ENCODE data around the gene GLIS2.

GLIS2 gene

GRCh38 chr16:4271176-4272113 lies 44.4 kb upstream of the GLIS2 start (continued):
- TF ChIP-seq ZNF664 (tag by site-specific recombination; IDR thresholded peaks at IDR 0.05) (no peak), KLF8 (tag by site-specific recombination; IDR thresholded peaks at IDR 0.05) (peak; percentile 49), ZNF174 (tag by site-specific recombination; IDR thresholded peaks at IDR 0.05) (no peak), ZNF211 (tag by site-specific recombination; IDR thresholded peaks at IDR 0.05; ENCODE audit: low read depth) (no peak), ZNF585B (tag by site-specific recombination; IDR thresholded peaks at IDR 0.05) (no peak), TRIM28 (IDR thresholded peaks at IDR 0.05; ENCODE audit: borderline replicate concordance, low read length) (peak; percentile 58; the same call in 1 of the 2 replicates), WT1 (tag by site-specific recombination; IDR thresholded peaks at IDR 0.05) (no peak; the same call in 1 of the 2 replicates), ZNF202 (tag by site-specific recombination; IDR thresholded peaks at IDR 0.05; ENCODE audit: borderline replicate concordance) (no peak), ZFHX2 (tag by site-specific recombination; conservative IDR thresholded peaks at IDR 0.05) (peak; percentile 76), ZNF623 (tag by site-specific recombination; IDR thresholded peaks at IDR 0.05) (peak; percentile 16; the same call in 1 of the 2 replicates), KLF9 (tag by site-specific recombination; IDR thresholded peaks at IDR 0.05; ENCODE audit: low read depth) (peak; percentile 69), ZNF501 (tag by site-specific recombination; IDR thresholded peaks at IDR 0.05) (peak; percentile 85; the same call in 1 of the 2 replicates), ZNF350 (tag by site-specific recombination; IDR thresholded peaks at IDR 0.05) (no peak), CTCF (tag by site-specific recombination; IDR thresholded peaks at IDR 0.05) (peak; percentile 43), ZFP69B (tag by site-specific recombination; IDR thresholded peaks at IDR 0.05) (peak; percentile 69; the same call in 1 of the 2 replicates), ZNF621 (tag by site-specific recombination; IDR thresholded peaks at IDR 0.05) (no peak), ZFP37 (tag by site-specific recombination; IDR thresholded peaks at IDR 0.05) (peak; percentile 96; the same call in 1 of the 2 replicates), ZNF830 (tag by site-specific recombination; IDR thresholded peaks at IDR 0.05; ENCODE audit: low read depth) (no peak), YY1 (tag by site-specific recombination; IDR thresholded peaks at IDR 0.05) (peak; percentile 64), ZNF488 (tag by site-specific recombination; IDR thresholded peaks at IDR 0.05) (no peak), ELK4 (IDR thresholded peaks at IDR 0.05; ENCODE audit: borderline replicate concordance, low read depth, low read length) (no peak), ZNF18 (tag by site-specific recombination; IDR thresholded peaks at IDR 0.05) (peak; percentile 32; the same call in 1 of the 2 replicates), SETDB1 (IDR thresholded peaks at IDR 0.05; ENCODE audit: insufficient read length, low read length) (no peak), GLI4 (tag by site-specific recombination; IDR thresholded peaks at IDR 0.05) (0 out of 2 replicates have a peak, but pooled peaks have one; percentile 23), KLF10 (tag by site-specific recombination; IDR thresholded peaks at IDR 0.05) (peak; percentile 25; the same call in 1 of the 2 replicates)
- TF ChIP-seq, protein P1, sequence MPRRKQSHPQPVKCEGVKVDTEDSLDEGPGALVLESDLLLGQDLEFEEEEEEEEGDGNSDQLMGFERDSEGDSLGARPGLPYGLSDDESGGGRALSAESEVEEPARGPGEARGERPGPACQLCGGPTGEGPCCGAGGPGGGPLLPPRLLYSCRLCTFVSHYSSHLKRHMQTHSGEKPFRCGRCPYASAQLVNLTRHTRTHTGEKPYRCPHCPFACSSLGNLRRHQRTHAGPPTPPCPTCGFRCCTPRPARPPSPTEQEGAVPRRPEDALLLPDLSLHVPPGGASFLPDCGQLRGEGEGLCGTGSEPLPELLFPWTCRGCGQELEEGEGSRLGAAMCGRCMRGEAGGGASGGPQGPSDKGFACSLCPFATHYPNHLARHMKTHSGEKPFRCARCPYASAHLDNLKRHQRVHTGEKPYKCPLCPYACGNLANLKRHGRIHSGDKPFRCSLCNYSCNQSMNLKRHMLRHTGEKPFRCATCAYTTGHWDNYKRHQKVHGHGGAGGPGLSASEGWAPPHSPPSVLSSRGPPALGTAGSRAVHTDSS (tag by site-specific recombination; IDR thresholded peaks at IDR 0.05), result no peak
- TF ChIP-seq, protein P2, sequence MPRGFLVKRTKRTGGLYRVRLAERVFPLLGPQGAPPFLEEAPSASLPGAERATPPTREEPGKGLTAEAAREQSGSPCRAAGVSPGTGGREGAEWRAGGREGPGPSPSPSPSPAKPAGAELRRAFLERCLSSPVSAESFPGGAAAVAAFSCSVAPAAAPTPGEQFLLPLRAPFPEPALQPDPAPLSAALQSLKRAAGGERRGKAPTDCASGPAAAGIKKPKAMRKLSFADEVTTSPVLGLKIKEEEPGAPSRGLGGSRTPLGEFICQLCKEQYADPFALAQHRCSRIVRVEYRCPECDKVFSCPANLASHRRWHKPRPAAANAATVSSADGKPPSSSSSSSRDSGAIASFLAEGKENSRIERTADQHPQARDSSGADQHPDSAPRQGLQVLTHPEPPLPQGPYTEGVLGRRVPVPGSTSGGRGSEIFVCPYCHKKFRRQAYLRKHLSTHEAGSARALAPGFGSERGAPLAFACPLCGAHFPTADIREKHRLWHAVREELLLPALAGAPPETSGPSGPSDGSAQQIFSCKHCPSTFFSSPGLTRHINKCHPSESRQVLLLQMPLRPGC (tag by site-specific recombination; IDR thresholded peaks at IDR 0.05), result peak; percentile 43; the same call in 1 of the 2 replicates
- TF ChIP-seq, protein P3, sequence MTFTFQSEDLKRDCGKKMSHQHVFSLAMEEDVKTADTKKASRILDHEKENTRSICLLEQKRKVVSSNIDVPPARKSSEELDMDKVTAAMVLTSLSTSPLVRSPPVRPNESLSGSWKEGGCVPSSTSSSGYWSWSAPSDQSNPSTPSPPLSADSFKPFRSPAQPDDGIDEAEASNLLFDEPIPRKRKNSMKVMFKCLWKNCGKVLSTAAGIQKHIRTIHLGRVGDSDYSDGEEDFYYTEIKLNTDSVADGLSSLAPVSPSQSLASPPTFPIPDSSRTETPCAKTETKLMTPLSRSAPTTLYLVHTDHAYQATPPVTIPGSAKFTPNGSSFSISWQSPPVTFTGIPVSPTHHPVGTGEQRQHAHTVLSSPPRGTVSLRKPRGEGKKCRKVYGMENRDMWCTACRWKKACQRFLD (tag by site-specific recombination; IDR thresholded peaks at IDR 0.05), result no peak
